ENCODE data around the gene APOA5. TPM values are rescaled to one million over a fixed set of nuclear protein-coding genes. Genes with fewer than 3 reads are reported as not detected.
"Not testable (repeated sequence)": the region's sequence is repeated elsewhere in the genome, so short reads cannot be mapped to it uniquely, and the experiment has no call there.

Gene APOA5
- total RNA-seq, 1 donor from 2014 or later = not detected

GRCh38 chr11:116804001-116804400, 12.3 kb upstream of the APOA5 start:
- ATAC-seq = no peak
- no peak for DNase-seq
- intact Hi-C loops (cut with micrococcal nuclease) = no loop called here

DNA sequence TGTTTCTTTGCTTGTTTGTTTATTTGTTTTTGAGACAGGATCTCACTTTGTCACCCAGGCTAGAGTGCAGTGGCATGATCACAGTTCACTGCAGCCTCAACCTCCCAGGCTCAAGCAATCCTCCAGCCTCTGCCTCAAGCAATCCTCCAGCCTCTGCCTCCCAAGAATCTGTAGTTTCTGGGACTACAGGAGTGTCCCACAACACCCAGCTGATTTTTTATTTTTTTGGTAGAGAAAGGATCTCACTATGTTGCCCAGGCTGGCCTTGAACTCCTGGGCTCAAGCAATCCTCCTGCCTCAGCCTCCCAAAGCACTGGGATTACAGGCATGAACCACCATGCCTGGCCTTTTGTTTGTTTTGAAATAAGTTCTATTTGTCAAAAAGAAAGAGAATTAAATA, 10.0 kb upstream of the APOA5 start:
- ATAC-seq; intact Hi-C loops (cut with micrococcal nuclease); DNase-seq: not testable (repeated sequence)

DNA sequence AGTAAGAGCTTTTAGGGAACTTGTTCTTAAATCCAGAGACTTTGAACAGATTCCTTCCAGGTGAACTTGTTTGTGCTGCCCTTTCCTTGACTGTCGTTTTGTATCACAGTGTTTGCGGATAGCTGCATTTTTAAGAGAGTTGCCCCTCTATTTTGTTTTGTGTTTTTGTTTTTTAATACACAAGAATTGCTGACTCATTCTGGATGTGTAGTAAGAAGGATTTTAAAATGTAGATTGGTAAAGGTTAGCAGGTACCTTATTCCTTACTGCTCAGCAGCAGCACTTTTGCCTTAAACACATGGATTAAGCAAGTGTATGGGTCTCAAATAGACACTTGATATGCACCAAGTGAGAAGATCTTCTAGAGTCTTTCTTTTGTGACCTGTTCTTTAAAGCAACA, 8.9 kb upstream of the APOA5 start:
- DNase-seq (no peak), ATAC-seq (no peak)
- intact Hi-C loops (cut with micrococcal nuclease) = no loop called here

DNA sequence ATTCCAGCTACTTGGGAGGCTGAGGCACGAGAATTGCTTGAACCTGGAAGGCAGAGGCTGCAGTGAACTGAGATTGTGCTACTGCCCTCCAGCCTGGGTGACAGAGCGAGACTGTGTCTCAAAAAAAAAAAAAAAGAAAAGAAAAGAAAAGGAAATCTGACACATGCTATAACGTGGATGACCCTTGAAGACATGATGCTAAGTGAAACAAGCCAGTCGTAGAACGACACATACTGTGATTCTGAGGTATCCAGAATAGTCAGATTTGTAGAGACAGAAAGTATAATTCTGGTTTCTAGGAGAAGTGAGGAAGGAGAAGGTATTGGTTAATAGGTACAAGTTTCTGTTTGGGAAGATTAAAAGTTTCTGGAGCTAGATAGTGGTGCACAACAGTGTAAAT, 6.7 kb upstream of the APOA5 start:
- intact Hi-C loops (cut with micrococcal nuclease) = no loop called here
- DNase-seq (no peak), ATAC-seq (no peak)

GRCh38 chr11:116797816-116798215, 6.1 kb upstream of the APOA5 start:
- intact Hi-C loops (cut with micrococcal nuclease) = no loop called here
- ATAC-seq (peak; percentile 73), DNase-seq (no peak)

GRCh38 chr11:116796548-116796947, 4.9 kb upstream of the APOA5 start:
- ATAC-seq (no peak), DNase-seq (no peak)
- intact Hi-C loops (cut with micrococcal nuclease) = no loop called here

- intact Hi-C loops (cut with micrococcal nuclease) = no loop called here
- DNase-seq = no peak
These were observed 3.2 kb upstream of the APOA5 start for GRCh38 chr11:116794851-116795250.

DNA sequence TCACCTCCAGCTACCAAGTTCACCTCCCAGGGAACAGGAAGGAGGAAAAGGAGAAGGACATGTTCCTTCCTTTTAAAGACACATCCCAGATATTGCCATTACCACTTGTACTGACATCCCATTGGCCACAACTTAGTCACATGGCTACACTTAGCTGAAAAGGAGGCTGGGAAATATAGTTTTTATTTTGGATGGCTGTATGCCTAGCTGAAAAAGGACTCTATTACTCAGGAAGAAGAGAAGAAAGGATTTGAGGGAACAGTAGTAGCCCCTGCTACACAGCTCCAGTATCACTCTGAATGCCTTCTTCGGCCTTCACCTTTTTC, 2.1 kb upstream of the APOA5 start:
- intact Hi-C loops (cut with micrococcal nuclease) = no loop called here
- ATAC-seq = no peak
- no peak for DNase-seq

More at GRCh38 chr11:116794851-116795250, 3.2 kb upstream of the APOA5 start:
- no peak for ATAC-seq

- ATAC-seq (no peak), DNase-seq (no peak)
- intact Hi-C loops (cut with micrococcal nuclease) = no loop called here
These were observed 1.4 kb upstream of the APOA5 start for GRCh38 chr11:116792869-116793771.

- intact Hi-C loops (cut with micrococcal nuclease) = no loop called here
These were observed 627 bp upstream of the APOA5 start for GRCh38 chr11:116792144-116792868.

DNA sequence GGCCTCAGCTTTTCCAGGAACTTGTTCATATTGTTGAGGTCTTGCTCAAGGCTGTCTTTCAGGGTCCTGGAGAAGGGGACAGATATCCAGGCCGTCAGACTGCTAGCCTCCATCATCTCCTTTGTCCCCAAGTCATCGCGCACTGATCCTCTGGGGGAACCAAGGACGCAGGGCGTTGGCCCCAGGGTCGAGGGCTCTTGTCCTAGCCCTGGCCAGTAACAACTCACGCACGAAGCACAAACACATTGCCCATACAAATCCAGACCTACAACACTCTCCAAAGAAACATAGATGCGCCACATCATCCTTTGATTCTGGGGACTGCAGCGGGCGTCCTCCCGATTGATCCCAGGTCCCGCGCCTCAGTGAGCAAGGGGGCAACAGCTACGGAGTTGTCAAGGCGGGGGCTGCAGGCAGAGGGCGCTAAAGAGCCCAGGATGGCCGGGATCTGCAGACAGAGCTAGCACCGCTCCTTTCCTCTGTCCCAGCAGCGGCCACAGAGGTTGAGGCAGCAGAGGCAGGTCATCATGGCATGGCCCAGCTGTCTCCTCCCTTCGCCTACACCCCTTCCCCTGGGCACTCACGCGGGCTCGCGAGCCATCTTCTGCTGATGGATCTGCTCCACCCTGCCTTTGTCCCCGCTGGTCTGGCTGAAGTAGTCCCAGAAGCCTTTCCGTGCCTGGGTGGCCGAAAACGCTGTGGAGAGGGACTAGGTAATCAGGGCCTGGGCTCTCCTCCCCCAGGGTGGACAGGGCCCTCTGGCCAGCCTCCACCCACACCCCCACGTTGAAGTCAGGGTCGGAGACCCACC, 472 bp downstream of the APOA5 start:
- peak; percentile 89 for DNase-seq

More at GRCh38 chr11:116792144-116792868, 627 bp upstream of the APOA5 start:
- no peak for ATAC-seq
- DNase-seq = no peak

GRCh38 chr11:116790167-116791001, 1.3 kb downstream of the APOA5 start:
- intact Hi-C loops (cut with micrococcal nuclease) = no loop called here
- ATAC-seq = no peak

More for the DNA sequence above, 472 bp downstream of the APOA5 start:
- peak; percentile 73 for ATAC-seq
- intact Hi-C loops (cut with micrococcal nuclease) = no loop called here

DNA sequence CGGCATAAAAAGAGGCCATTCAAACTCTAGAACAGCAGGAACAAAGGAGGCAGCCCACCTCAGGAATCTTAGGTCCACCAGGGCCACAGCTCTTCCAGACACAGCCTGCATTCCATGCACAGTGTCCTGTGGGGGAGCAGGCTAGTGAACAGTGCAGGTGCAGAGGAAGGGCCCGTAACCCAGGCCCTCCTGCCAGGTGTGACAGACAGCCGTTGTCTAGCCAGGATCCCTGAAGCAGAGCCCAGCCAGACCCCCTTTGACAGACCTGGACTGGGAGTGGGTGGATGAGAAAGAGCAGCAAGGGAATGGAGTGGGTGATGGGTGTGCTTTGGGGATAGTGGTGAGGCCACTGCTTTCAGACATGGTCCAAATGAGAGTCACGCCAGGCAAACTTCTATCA, 2.7 kb downstream of the APOA5 start:
- intact Hi-C loops (cut with micrococcal nuclease) = loop anchor here (2.0 kb wide), 1 partner anchor 46 kb away; no protein-coding TSS in a partner anchor
- no peak for ATAC-seq
- DNase-seq = no peak

More at GRCh38 chr11:116790167-116791001, 1.3 kb downstream of the APOA5 start:
- peak; percentile 26 for DNase-seq

GRCh38 chr11:116788534-116788933, 3.1 kb downstream of the APOA5 start:
- no peak for ATAC-seq
- intact Hi-C loops (cut with micrococcal nuclease) = loop anchor here (2.0 kb wide), 1 partner anchor 46 kb away; no protein-coding TSS in a partner anchor
- no peak for DNase-seq

DNA sequence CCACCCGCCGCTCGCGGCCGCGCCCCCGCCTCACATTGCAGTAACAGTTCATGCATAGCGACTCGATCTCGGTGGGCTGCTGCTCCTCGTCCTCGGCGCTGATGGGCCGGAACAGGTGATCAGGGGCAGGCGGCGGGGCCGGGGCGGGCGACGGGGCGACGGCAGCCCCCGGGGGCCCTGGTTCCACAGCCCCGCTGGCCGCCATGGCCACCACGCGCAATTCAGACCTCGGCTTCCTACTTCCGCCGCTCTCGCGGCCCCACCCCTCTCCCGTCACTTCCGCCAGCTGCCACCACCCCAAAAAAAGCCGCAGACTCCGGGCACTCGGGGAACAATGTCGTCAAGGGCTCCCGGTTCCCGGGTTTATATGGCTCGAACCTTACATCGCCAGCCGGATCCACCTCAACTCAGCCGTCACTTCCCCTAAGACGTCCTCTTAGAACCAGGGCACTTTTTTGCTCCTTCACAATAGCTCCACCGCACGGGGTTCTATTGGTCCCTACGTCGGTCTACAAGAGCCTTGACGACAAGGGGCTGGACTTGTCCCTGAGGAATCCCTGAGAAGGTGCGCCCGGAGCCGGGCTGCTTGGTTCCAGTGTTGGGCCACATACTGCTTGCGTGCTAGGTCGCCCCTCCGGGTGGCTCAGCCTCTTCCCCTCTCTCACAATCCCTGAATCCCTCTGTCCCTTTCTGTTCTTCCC, 3.7 kb downstream of the APOA5 start, which contains the start of gene ZPR1:
TSS of gene ZPR1 (minus strand) at position 238 of the 701 bp plus-strand sequence. CDS start at position 205, 33 bp downstream.
- intact Hi-C loops (cut with micrococcal nuclease) = loop anchor here (2.0 kb wide), 1 partner anchor 47 kb away; no protein-coding TSS in a partner anchor
- ATAC-seq (peak; percentile 87), DNase-seq (peak; percentile 89)

- ATAC-seq = no peak
- DNase-seq = no peak
- intact Hi-C loops (cut with micrococcal nuclease) = no loop called here
These were observed 4.3 kb downstream of the APOA5 start for GRCh38 chr11:116787436-116787785.

GRCh38 chr11:116786966-116787365, 4.7 kb downstream of the APOA5 start:
- ATAC-seq (no peak), DNase-seq (no peak)
- intact Hi-C loops (cut with micrococcal nuclease) = no loop called here

DNA sequence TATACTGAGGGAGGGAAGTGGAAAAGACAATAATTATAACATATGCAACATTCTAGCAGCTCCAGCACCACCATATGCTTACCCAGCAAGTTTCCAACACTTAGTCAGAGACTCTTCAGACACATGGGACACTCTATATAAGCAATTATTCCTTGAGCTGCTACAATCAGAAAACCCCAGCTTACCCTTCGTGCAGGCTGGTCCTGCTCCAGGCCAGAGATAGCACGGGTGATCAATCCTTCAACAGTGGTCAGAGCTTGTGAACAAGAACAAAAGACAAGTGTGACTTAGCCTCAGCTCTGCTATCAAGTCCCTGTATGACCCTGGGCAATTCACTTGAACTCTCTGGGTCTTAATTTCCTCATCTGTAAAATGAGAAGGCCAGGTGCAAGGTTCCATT, 5.4 kb downstream of the APOA5 start:
- no peak for DNase-seq
- no peak for ATAC-seq
- intact Hi-C loops (cut with micrococcal nuclease) = no loop called here

All from left ventricle myocardium superior (tissue), 1 donor.